GM12891 (cell line): Measurements from ENCODE around the gene EPDR1.

ENCODE experiments used
- PAX5 ChIP-seq: IDR thresholded peaks from 2 replicates; pipeline ENCODE4 v1.6.1; 2011; ENCODE audit warnings: low read length, moderate library complexity, mild to moderate bottlenecking; ENCODE audit not compliant: insufficient read depth, severe bottlenecking
- POLR2A ChIP-seq: IDR thresholded peaks from 2 replicates; pipeline ENCODE4 v1.6.1; 2011; ENCODE audit warnings: low read depth, low read length, control low read depth
- POLR2AphosphoS5 ChIP-seq: IDR thresholded peaks from 2 replicates; pipeline ENCODE4 v1.6.1; 2011; ENCODE audit warnings: low read depth, low read length, control low read depth
- POU2F2 ChIP-seq: IDR thresholded peaks from 2 replicates; pipeline ENCODE4 v1.6.1; 2011; ENCODE audit warnings: low read depth, mild to moderate bottlenecking, control low read depth, low read length, moderate library complexity
- SPI1 ChIP-seq: IDR thresholded peaks from 2 replicates; pipeline ENCODE4 v1.6.1; 2011; ENCODE audit warnings: low read depth, low read length, control low read depth
- TAF1 ChIP-seq: IDR thresholded peaks from 2 replicates; pipeline ENCODE4 v1.6.1; 2011; ENCODE audit warnings: low read depth, low read length, control low read depth

DNA sequence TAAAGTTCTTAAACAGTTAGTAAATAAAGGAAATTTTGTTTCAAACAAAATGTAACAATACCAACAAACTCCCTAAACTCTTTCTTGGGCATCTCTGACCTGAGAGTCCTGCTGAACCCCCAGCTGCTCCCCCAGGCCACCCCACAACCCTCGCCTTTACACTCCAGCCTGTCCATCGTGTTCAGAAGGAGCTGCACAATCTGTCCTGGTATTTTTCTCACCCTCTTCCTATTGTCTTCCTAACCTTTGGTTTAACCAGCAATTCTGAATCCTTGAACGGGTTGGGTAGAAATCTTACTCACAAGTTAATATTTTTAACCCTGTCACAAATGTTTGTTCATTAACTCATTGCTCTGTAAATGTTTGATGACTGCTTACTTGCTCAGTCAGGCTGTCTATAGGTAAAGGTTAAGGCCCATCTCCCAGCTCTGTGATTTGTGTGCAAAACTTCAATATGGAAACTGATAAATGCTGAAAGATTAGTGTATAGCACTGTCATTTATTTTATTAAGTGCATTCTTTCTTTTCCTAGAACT lies 20.7 kb upstream of the EPDR1 start:
- TF ChIP-seq POLR2AphosphoS5 (no peak), POLR2A (no peak), TAF1 (no peak), SPI1 (no peak), PAX5 (no peak), POU2F2 (no peak)
